H1 (cell line): ENCODE measurements around the gene MGST2. TPM values are rescaled to one million over a fixed set of nuclear protein-coding genes. Genes with fewer than 3 reads are reported as not detected.

Source experiments
- CTCF ChIA-PET: fragments of 300-600 bp; sonication (Branson Sonifier 250); formaldehyde crosslinking; loops from one replicate; lab custom pipeline; 2021; ENCODE audit not compliant: partially characterized antibody; lab: Charles Lee
- POLR2A ChIA-PET: fragments of 300-600 bp; sonication (Branson Sonifier 250); formaldehyde crosslinking; loops from one replicate; lab custom pipeline; 2021; ENCODE audit warnings: inconsistent platforms; ENCODE audit not compliant: partially characterized antibody; lab: Charles Lee
- DNase-seq, 2 experiments: peaks; one replicate each; pipeline versions ENCODE4 v3.0.0 to v3.0.0-alpha.2; 2010 to 2022; ENCODE audit warnings: low spot score in 2 of 2, low read depth in 1 of 2, mixed read lengths in 1 of 2
- FAIRE-seq: peaks from 2 replicates; lab custom pipeline; 2011; peaks lifted over from hg19 to GRCh38; lab: Jason Lieb, UNC
- H2AFZ ChIP-seq: 2 replicates; pipeline ENCODE4 v1.8.1; 2012; ENCODE audit warnings: low read length, inconsistent platforms
- H2AK5ac ChIP-seq: 2 replicates; pipeline ENCODE4 v1.6.1; 2013; ENCODE audit warnings: low read depth, low read length
- H2BK120ac ChIP-seq: replicated peaks from 2 replicates; pipeline ENCODE3; 2013; ENCODE audit warnings: low read depth, low read length, inconsistent platforms
- H2BK12ac ChIP-seq: 2 replicates; pipeline ENCODE4 v1.6.1; 2013; ENCODE audit warnings: low read depth, low read length
- H2BK15ac ChIP-seq: 2 replicates; pipeline ENCODE4 v1.6.1; 2013; ENCODE audit warnings: low read length
- H2BK20ac ChIP-seq: 2 replicates; pipeline ENCODE4 v1.6.1; 2013; ENCODE audit warnings: low read length
- H2BK5ac ChIP-seq: 2 replicates; pipeline ENCODE4 v1.6.1; 2013; ENCODE audit warnings: low read depth, low read length
- H3K14ac ChIP-seq: 2 replicates; pipeline ENCODE4 v1.6.1; 2013; ENCODE audit warnings: inconsistent platforms; ENCODE audit not compliant: insufficient read length
- H3K18ac ChIP-seq: 2 replicates; pipeline ENCODE4 v1.6.1; 2013; ENCODE audit warnings: low read length; ENCODE audit errors: extremely low read depth
- H3K23ac ChIP-seq: 2 replicates; pipeline ENCODE4 v1.6.1; 2013; ENCODE audit warnings: inconsistent platforms; ENCODE audit not compliant: insufficient read length
- H3K23me2 ChIP-seq: 2 replicates; pipeline ENCODE4 v1.6.1; 2013; ENCODE audit warnings: low read depth, low read length
- H3K27ac ChIP-seq: 2 replicates; pipeline ENCODE4 v1.6.1; 2011; ENCODE audit warnings: low read depth, low read length, inconsistent platforms
- H3K27me3 ChIP-seq, 4 experiments: replicated peaks in 1 of 4; 1 replicate in 1 of 4; 2 replicates in 3 of 4; pipeline versions ENCODE4 v1.6.1 to v1.8.1; 2011 to 2013; ENCODE audit warnings: low read length in 3 of 4, mild to moderate bottlenecking in 3 of 4, inconsistent platforms in 2 of 4, mixed read lengths in 2 of 4, moderate library complexity in 1 of 4; ENCODE audit not compliant: control insufficient read depth in 3 of 4, insufficient read depth in 3 of 4; ENCODE audit errors: extremely low read depth in 1 of 4
- H3K36me3 ChIP-seq, 4 experiments: 2 replicates each; pipeline versions ENCODE4 v1.6.1 to v1.8.1; 2011 to 2013; ENCODE audit warnings: mild to moderate bottlenecking in 4 of 4, low read length in 3 of 4, moderate library complexity in 2 of 4, control low read depth in 1 of 4, inconsistent platforms in 1 of 4; ENCODE audit not compliant: insufficient read depth in 4 of 4, control insufficient read depth in 2 of 4
- H3K4ac ChIP-seq: replicated peaks from 2 replicates; pipeline ENCODE3; 2013; ENCODE audit warnings: low read length, low read depth, mixed read lengths, inconsistent platforms; ENCODE audit not compliant: insufficient read length
- H3K4me1 ChIP-seq, 4 experiments: replicated peaks in 1 of 4; 1 replicate in 1 of 4; 2 replicates in 3 of 4; pipeline versions ENCODE4 v1.6.1 to v1.8.1; 2011 to 2013; ENCODE audit warnings: low read length in 3 of 4, inconsistent platforms in 2 of 4, mixed read lengths in 1 of 4; ENCODE audit not compliant: insufficient read depth in 4 of 4, control insufficient read depth in 3 of 4
- H3K4me2 ChIP-seq, 2 experiments: 2 replicates each; pipeline versions ENCODE4 v1.6.1 to v1.8.1; 2011 to 2013; ENCODE audit warnings: low read depth in 2 of 2, low read length in 2 of 2, control low read depth in 1 of 2, inconsistent platforms in 1 of 2, mild to moderate bottlenecking in 1 of 2; ENCODE audit not compliant: insufficient read depth in 1 of 2
- H3K4me3 ChIP-seq, 4 experiments: fragments of 200-600, 300-600 bp in 1 of 4; sonication (generic), shearing (Covaris generic), sonication (Bioruptor Twin) in 1 of 4; 2 replicates each; pipeline versions ENCODE4 v1.5.1 to v1.8.1; 2011 to 2016; ENCODE audit warnings: low read length in 4 of 4, low read depth in 3 of 4, control low read depth in 2 of 4, inconsistent platforms in 2 of 4, mild to moderate bottlenecking in 2 of 4, mixed read lengths in 1 of 4, moderate library complexity in 1 of 4; ENCODE audit not compliant: insufficient read depth in 2 of 4; ENCODE audit errors: extremely low read depth in 1 of 4
- H3K56ac ChIP-seq: replicated peaks from 2 replicates; pipeline ENCODE3; 2013; ENCODE audit warnings: low read depth, mild to moderate bottlenecking, mixed read lengths, low read length, inconsistent platforms; ENCODE audit not compliant: insufficient read length
- H3K79me1 ChIP-seq: 2 replicates; pipeline ENCODE4 v1.6.1; 2013; ENCODE audit warnings: low read depth, low read length, control low read depth
- H3K79me2 ChIP-seq, 2 experiments: 2 replicates each; pipeline versions ENCODE4 v1.6.1 to v1.8.1; 2012 to 2013; ENCODE audit warnings: low read length in 2 of 2, mild to moderate bottlenecking in 2 of 2, inconsistent platforms in 1 of 2; ENCODE audit not compliant: insufficient read depth in 2 of 2, control insufficient read depth in 1 of 2
- H3K9ac ChIP-seq, 4 experiments: replicated peaks in 1 of 4; 1 replicate in 1 of 4; 2 replicates in 3 of 4; pipeline versions ENCODE4 v1.6.1 to v1.8.1; 2011 to 2013; ENCODE audit warnings: low read depth in 3 of 4, low read length in 3 of 4, control low read depth in 2 of 4, mild to moderate bottlenecking in 2 of 4, moderate library complexity in 2 of 4, inconsistent platforms in 1 of 4; ENCODE audit errors: extremely low read depth in 1 of 4
- H3K9me3 ChIP-seq, 2 experiments: 2 replicates each; pipeline versions ENCODE4 v1.6.1 to v1.8.1; 2012 to 2013; ENCODE audit warnings: mild to moderate bottlenecking in 2 of 2, moderate library complexity in 2 of 2, control low read depth in 1 of 2, inconsistent platforms in 1 of 2, low read depth in 1 of 2, low read length in 1 of 2, mixed read lengths in 1 of 2; ENCODE audit not compliant: insufficient read depth in 2 of 2
- H4K20me1 ChIP-seq, 2 experiments: replicated peaks in 1 of 2; 2 replicates each; pipeline versions ENCODE3 to v1.8.1; 2011 to 2013; ENCODE audit warnings: inconsistent platforms in 2 of 2, low read length in 2 of 2, mild to moderate bottlenecking in 1 of 2; ENCODE audit not compliant: insufficient read depth in 2 of 2, control insufficient read depth in 1 of 2
- H4K5ac ChIP-seq: 2 replicates; pipeline ENCODE4 v1.6.1; 2013; ENCODE audit warnings: low read length, low read depth, mixed read lengths, inconsistent platforms; ENCODE audit not compliant: insufficient read length
- H4K8ac ChIP-seq: 2 replicates; pipeline ENCODE4 v1.8.0; 2013; ENCODE audit warnings: mild to moderate bottlenecking, moderate library complexity, low read length, inconsistent platforms; ENCODE audit not compliant: insufficient read depth; ENCODE audit errors: extremely low read depth
- H4K91ac ChIP-seq: replicated peaks from 2 replicates; pipeline ENCODE3; 2013; ENCODE audit warnings: low read length, mixed read lengths, inconsistent platforms; ENCODE audit not compliant: insufficient read length
- ASH2L ChIP-seq: fragments of 200-600, 300-600 bp; sonication (generic); IDR thresholded peaks from one replicate; pipeline ENCODE4 v1.7.1; 2017; ENCODE audit warnings: low read length
- CTBP2 ChIP-seq: IDR thresholded peaks from 2 replicates; pipeline ENCODE4 v1.7.0; 2011; ENCODE audit warnings: borderline replicate concordance, mild to moderate bottlenecking, moderate library complexity, mixed read lengths, low read length; ENCODE audit not compliant: insufficient read depth, insufficient read length
- HDAC6 ChIP-seq: IDR thresholded peaks from one replicate; pipeline ENCODE4 v1.7.1; 2012; ENCODE audit warnings: low read depth, mild to moderate bottlenecking, inconsistent platforms, low read length, moderate library complexity
- JUND ChIP-seq: IDR thresholded peaks from 2 replicates; pipeline ENCODE4 v1.6.1; 2011; ENCODE audit warnings: mild to moderate bottlenecking, improper control_type of control experiment, low read length
- MAFK ChIP-seq: IDR thresholded peaks from 2 replicates; pipeline ENCODE4 v1.6.1; 2012; ENCODE audit warnings: low read depth, mild to moderate bottlenecking, improper control_type of control experiment, low read length
- PHF8 ChIP-seq: fragments of 200-600 bp; sonication (generic); conservative IDR thresholded peaks from 2 replicates; pipeline ENCODE4 v1.7.1; 2012; ENCODE audit warnings: low read depth, mild to moderate bottlenecking, inconsistent platforms, low read length, moderate library complexity
- RNF2 ChIP-seq: fragments of 200-900, 300-1000 bp; sonication (generic); IDR thresholded peaks from 2 replicates; pipeline ENCODE4 v1.7.1; 2016; ENCODE audit warnings: borderline replicate concordance, low read depth, mild to moderate bottlenecking, antibody characterized with exemption, low read length; ENCODE audit not compliant: poor library complexity, severe bottlenecking; ENCODE audit errors: missing control alignments
- TAF1 ChIP-seq: IDR thresholded peaks from 2 replicates; pipeline ENCODE4 v1.6.1; 2011; ENCODE audit warnings: mild to moderate bottlenecking, low read depth, low read length
- TCF12 ChIP-seq: IDR thresholded peaks from 2 replicates; pipeline ENCODE4 v1.6.1; 2011; ENCODE audit warnings: low read depth, mild to moderate bottlenecking, low read length
- YY1 ChIP-seq: IDR thresholded peaks from 2 replicates; pipeline ENCODE4 v1.6.1; 2011; ENCODE audit warnings: low read depth, mild to moderate bottlenecking, low read length
- WGBS, 2 experiments: shearing (Covaris generic) in 1 of 2; methylation state at CpG; one replicate each; pipeline versions ENCODE4 v1.1.6 to v1.1.7; 2013 to 2015; ENCODE audit warnings: low lambda C conversion rate in 2 of 2, mixed read lengths in 2 of 2, inconsistent platforms in 1 of 2, low coverage in 1 of 2, missing lambda C conversion rate in 1 of 2; ENCODE audit not compliant: insufficient replicate concordance in 2 of 2, insufficient coverage in 1 of 2, insufficient read length in 1 of 2; ENCODE audit errors: extremely low coverage in 1 of 2, missing lambda C conversion rate in 1 of 2; 5-methylcytosine and 5-hydroxymethylcytosine counted together
- polyA plus RNA-seq, 7 experiments: library from polyadenylated mRNA; depleted of rRNA in 3 of 7; stranded (reverse) in 5 of 7; unstranded in 2 of 7; fragments of >200 nt in 5 of 7; fragments of 200-250 nt in 2 of 7; gene quantifications; 1 replicate in 5 of 7; 2 replicates in 1 of 7; 4 replicates in 1 of 7; pipeline versions ENCODE4 v1.2.1 to v1.2.3, GENCODE V29; 2011 to 2013; ENCODE audit warnings: missing spikeins in 2 of 7, mixed read lengths in 2 of 7
- total RNA-seq: library from RNA; stranded (reverse); fragmentation: NEBNext Ultra II Directional; extraction: Animal tissue kit (Norgen Biotek cat#: 25700); gene quantifications from 2 replicates; pipeline ENCODE4 v1.2.1, GENCODE V29; 2021
- TF ChIP-seq, protein P1 (sequence below): IDR thresholded peaks from 2 replicates; pipeline ENCODE4 v1.6.1; 2012; ENCODE audit warnings: low read length, inconsistent platforms
- TF ChIP-seq, protein P2 (sequence below): IDR thresholded peaks from 2 replicates; pipeline ENCODE4 v1.6.1; 2012; ENCODE audit warnings: inconsistent platforms

The MGST2 gene
- total and polyA plus RNA-seq, 2 of the 8 experiments (the other 6 are each of a cell fraction or from before 2014, with no cell fraction given), result 8.0 to 13.6 TPM

DNA sequence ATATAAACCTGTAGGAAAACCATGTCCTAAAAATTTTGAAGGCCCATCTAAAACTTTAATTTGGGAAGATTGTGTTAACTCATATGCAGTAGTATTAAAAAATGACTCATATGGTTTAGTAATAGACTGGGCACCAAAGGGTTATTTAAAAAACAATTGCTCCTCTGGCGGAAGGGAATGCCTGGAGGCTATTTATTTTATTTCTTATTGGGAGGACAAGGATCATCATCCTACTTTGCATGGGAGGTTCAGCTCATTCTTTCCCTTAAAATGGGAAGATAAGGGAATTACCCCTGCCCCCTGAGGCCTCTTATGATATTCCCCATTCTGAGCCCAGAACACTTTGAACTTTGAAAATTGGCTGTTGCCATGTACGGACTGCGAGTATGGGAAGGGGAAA lies 29.7 kb upstream of the MGST2 start:
- H4K8ac ChIP-seq, result no peak overlapping the region
- no peaks in the 10 kb centered on the region for H3K79me1 ChIP-seq
- no peak overlapping the region for H3K4me3 ChIP-seq
- no peak overlapping the region for H4K5ac ChIP-seq
- H3K27me3 ChIP-seq, result peaks cover 3 to 17% (median 9%) of the 10 kb centered on the region in 4 experiments
- no peak overlapping the region for H3K18ac ChIP-seq
- no peaks in the 10 kb centered on the region for H4K20me1 ChIP-seq
- no peak overlapping the region for H3K9ac ChIP-seq
- no peaks in the 10 kb centered on the region for H3K36me3 ChIP-seq
- peaks cover 6 to 8% of the 10 kb centered on the region in 2 experiments; a peak in 2 of 4 replicates for H3K9me3 ChIP-seq
- H2AFZ ChIP-seq, result no peak overlapping the region
- no peaks in the 10 kb centered on the region for H3K23me2 ChIP-seq
- no peak overlapping the region for H3K56ac ChIP-seq
- H3K27ac ChIP-seq, result no peak overlapping the region
- no peak overlapping the region for H2AK5ac ChIP-seq
- H4K91ac ChIP-seq, result no peak overlapping the region
- DNase-seq, result no peak
- no peak overlapping the region for H3K14ac ChIP-seq
- no peak overlapping the region for H3K4ac ChIP-seq
- H3K23ac ChIP-seq, result no peak overlapping the region
- no peak overlapping the region for H2BK15ac ChIP-seq
- 96% methylated on average over 3 of the region's 3 CpGs; no CpG with 5 or more reads in 1 of the 2 experiments for WGBS, 2 experiments
- POLR2A ChIA-PET, result no interaction called here
- no peak overlapping the region for H2BK5ac ChIP-seq
- H3K79me2 ChIP-seq, result no peaks in the 10 kb centered on the region
- CTCF ChIA-PET, result interaction anchor here (0.7 to 8.3 kb wide), 9 partner anchors 10 to 105 kb away, joined by 3 to 82 read pairs (median 3); no protein-coding TSS in a partner anchor
- H2BK120ac ChIP-seq, result no peak overlapping the region
- peaks cover 0 to 5% (median 0%) of the 10 kb centered on the region in 4 experiments; a peak in 2 of 7 replicates for H3K4me1 ChIP-seq
- no peak overlapping the region for H2BK20ac ChIP-seq
- no peak overlapping the region for H2BK12ac ChIP-seq
- no peak overlapping the region for H3K4me2 ChIP-seq
- FAIRE-seq, result no peak
- TF ChIP-seq HDAC6, result no peak
- TF ChIP-seq PHF8, result no peak
- no peak for TF ChIP-seq ASH2L
- no peak for TF ChIP-seq YY1
- no peak for TF ChIP-seq TCF12
- TF ChIP-seq TAF1, result no peak
- TF ChIP-seq, protein P1, sequence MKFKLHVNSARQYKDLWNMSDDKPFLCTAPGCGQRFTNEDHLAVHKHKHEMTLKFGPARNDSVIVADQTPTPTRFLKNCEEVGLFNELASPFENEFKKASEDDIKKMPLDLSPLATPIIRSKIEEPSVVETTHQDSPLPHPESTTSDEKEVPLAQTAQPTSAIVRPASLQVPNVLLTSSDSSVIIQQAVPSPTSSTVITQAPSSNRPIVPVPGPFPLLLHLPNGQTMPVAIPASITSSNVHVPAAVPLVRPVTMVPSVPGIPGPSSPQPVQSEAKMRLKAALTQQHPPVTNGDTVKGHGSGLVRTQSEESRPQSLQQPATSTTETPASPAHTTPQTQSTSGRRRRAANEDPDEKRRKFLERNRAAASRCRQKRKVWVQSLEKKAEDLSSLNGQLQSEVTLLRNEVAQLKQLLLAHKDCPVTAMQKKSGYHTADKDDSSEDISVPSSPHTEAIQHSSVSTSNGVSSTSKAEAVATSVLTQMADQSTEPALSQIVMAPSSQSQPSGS, result no peak
- no peak for TF ChIP-seq RNF2
- TF ChIP-seq JUND, result no peak
- TF ChIP-seq MAFK, result no peak
- TF ChIP-seq, protein P2, sequence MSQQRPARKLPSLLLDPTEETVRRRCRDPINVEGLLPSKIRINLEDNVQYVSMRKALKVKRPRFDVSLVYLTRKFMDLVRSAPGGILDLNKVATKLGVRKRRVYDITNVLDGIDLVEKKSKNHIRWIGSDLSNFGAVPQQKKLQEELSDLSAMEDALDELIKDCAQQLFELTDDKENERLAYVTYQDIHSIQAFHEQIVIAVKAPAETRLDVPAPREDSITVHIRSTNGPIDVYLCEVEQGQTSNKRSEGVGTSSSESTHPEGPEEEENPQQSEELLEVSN, result no peak
- no peak for TF ChIP-seq CTBP2
